SK-N-MC (cell line): Measurements from ENCODE around the gene SIT1.

Experiments
- EZH2 ChIP-seq: fragments of 200-600 bp; sonication (generic); IDR thresholded peaks from one replicate; pipeline ENCODE4 v1.6.1; 2017; ENCODE audit warnings: antibody characterized with exemption
- POLR2AphosphoS5 ChIP-seq: IDR thresholded peaks from 2 replicates; pipeline ENCODE4 v1.6.1; 2012; ENCODE audit warnings: mild to moderate bottlenecking, low read depth, low read length, borderline replicate concordance

DNA sequence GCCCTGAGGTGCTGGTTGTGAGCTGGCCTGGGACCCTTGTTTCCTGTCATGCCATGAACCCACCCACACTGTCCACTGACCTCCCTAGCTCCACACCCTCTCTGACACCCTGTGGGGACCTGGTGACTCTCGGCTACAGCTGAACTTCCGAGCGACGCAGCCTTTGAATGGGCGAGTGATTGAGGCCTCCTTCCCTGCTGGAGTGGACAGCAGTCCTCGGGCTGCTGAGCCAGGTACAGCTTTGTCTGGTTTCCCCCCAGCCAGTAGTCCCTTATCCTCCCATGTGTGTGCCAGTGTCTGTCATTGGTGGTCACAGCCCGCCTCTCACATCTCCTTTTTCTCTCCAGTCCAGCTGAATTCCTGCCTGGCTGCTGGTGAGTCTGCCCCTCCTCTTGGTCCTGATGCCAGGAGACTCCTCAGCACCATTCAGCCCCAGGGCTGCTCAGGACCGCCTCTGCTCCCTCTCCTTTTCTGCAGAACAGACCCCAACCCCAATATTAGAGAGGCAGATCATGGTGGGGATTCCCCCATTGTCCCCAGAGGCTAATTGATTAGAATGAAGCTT, 29.1 kb upstream of the SIT1 start:
- TF ChIP-seq POLR2AphosphoS5 (no peak), EZH2 (no peak)
